Lower leg skin (tissue), 3 donors: ENCODE results near the gene TPSD1.

Experiments used
- CTCF ChIP-seq, 3 donors: fragments of 450-650 bp; IDR thresholded peaks; one replicate each; pipeline ENCODE4 v1.5.1; 2016; ENCODE audit warnings: antibody characterized with exemption in 3 of 3, mild to moderate bottlenecking in 3 of 3, moderate library complexity in 2 of 3
- POLR2A ChIP-seq, 2 donors: fragments of 450-650 bp; IDR thresholded peaks; one replicate each; pipeline ENCODE4 v1.6.1; 2016 to 2017; ENCODE audit warnings: antibody characterized with exemption in 2 of 2, mild to moderate bottlenecking in 1 of 2, moderate library complexity in 1 of 2

GRCh38 chr16:1245452-1246020 is 10.3 kb upstream of the TPSD1 start:
- TF ChIP-seq CTCF (IDR thresholded peaks at IDR 0.05), result no peak
- TF ChIP-seq POLR2A (IDR thresholded peaks at IDR 0.05), result no peak
